ENCODE results near the gene NFIB.

The NFIB gene

GRCh38 chr9:14094491-14094890 lies 219.4 kb downstream of the NFIB start:
- Mint-ChIP-seq H3K4me3 (no peak overlapping the region), H3K4me1 (no peaks in the 10 kb centered on the region), H3K9me3 (no peaks in the 10 kb centered on the region), H3K36me3 (no peaks in the 10 kb centered on the region), H3K27ac (no peak overlapping the region)
- DNase-seq (ENCODE audit: low spot score in 2 of 2), result no peak
- ATAC-seq, result no peak

- Mint-ChIP-seq H3K27ac (no peak overlapping the region), H3K9me3 (no peaks in the 10 kb centered on the region), H3K4me1 (no peaks in the 10 kb centered on the region), H3K4me3 (no peak overlapping the region), H3K36me3 (no peaks in the 10 kb centered on the region)
- DNase-seq (ENCODE audit: low spot score in 2 of 2) (no peak), ATAC-seq (no peak)
Measured at GRCh38 chr9:14092344-14092743, 221.6 kb downstream of the NFIB start.

GRCh38 chr9:14089051-14089803 lies 224.7 kb downstream of the NFIB start:
- no peak overlapping the region for H3K27ac Mint-ChIP-seq
- no peak for DNase-seq (ENCODE audit: low spot score in 2 of 2)
- no peak for ATAC-seq
- H3K4me3 Mint-ChIP-seq, result no peak overlapping the region
- H3K9me3 Mint-ChIP-seq, result no peaks in the 10 kb centered on the region
- H3K4me1 Mint-ChIP-seq, result no peaks in the 10 kb centered on the region
- no peaks in the 10 kb centered on the region for H3K36me3 Mint-ChIP-seq

DNA sequence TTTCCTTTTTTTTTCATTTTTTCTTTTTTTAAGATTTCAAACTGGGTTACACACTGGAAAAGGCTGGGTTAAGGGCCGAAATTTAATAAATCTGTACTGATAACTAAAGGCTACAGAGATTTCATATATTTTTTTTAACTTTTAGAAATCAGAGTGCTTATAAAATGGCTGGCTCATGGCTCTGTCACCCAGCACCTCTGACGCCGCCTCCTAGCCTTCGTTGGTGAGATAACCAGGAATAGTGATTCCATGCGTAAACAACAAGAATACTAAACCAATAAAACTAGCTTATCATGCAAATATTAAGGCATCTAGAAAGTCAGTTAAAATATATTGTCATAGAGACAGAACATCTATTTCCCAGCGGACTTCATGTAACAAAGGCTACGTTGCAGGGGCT lies 226.4 kb downstream of the NFIB start:
- Mint-ChIP-seq H3K27ac (no peak overlapping the region), H3K4me3 (no peak overlapping the region), H3K36me3 (no peaks in the 10 kb centered on the region), H3K9me3 (no peaks in the 10 kb centered on the region), H3K4me1 (no peaks in the 10 kb centered on the region)
- ATAC-seq (no peak), DNase-seq (ENCODE audit: low spot score in 2 of 2) (no peak)

DNA sequence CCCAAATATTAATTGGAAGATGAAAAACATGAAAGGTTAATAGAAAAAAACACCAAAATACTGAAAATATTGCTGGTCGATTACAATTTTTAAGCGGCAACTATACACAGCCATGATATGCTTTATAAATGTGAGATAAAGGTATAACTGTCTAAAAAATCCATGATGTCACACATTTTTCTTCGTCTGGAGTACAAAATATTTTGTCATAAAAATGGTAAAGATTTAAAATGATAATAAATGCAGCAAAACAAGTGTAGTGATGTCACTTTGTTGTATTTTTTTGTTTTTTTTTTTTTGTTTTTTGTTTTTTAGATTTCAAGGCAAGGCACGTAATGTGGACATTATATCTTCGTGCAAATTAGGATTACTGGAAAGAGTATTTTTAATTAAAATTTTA lies 227.4 kb downstream of the NFIB start:
- Mint-ChIP-seq H3K9me3 (no peaks in the 10 kb centered on the region), H3K36me3 (no peaks in the 10 kb centered on the region), H3K27ac (no peak overlapping the region), H3K4me3 (no peak overlapping the region), H3K4me1 (no peaks in the 10 kb centered on the region)
- DNase-seq (ENCODE audit: low spot score in 2 of 2) (no peak), ATAC-seq (no peak)

- H3K4me3 Mint-ChIP-seq, result no peak overlapping the region
- no peak overlapping the region for H3K27ac Mint-ChIP-seq
- ATAC-seq (no peak), DNase-seq (ENCODE audit: low spot score in 2 of 2) (no peak)
- no peaks in the 10 kb centered on the region for H3K9me3 Mint-ChIP-seq
- no peaks in the 10 kb centered on the region for H3K36me3 Mint-ChIP-seq
- H3K4me1 Mint-ChIP-seq, result no peaks in the 10 kb centered on the region
Measured at GRCh38 chr9:14085810-14086209, 228.1 kb downstream of the NFIB start.

- H3K4me1 Mint-ChIP-seq, result no peaks in the 10 kb centered on the region
Measured at GRCh38 chr9:14084867-14085266, 229.1 kb downstream of the NFIB start.

DNA sequence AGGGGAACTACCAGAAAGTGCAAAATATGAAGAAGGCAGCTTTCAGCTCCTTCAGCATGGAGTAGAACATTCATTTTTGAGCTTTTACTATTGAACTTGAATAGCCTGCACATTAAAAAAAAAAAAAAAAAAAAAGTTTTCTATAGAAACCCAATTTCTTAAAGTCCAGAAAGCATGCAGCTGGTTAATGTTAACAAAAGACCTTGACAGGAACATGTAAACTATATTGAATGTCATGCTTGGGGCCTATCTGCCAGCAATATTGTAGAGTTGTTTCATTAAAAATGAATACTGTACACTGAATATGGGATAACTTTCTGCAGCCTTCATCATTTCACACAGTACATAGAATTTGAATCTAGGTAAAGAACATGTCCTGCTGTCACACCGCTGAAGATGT lies 230.6 kb downstream of the NFIB start:
- ATAC-seq (no peak), DNase-seq (ENCODE audit: low spot score in 2 of 2) (no peak)
- no peaks in the 10 kb centered on the region for H3K9me3 Mint-ChIP-seq
- no peak overlapping the region for H3K27ac Mint-ChIP-seq
- no peaks in the 10 kb centered on the region for H3K36me3 Mint-ChIP-seq
- no peak overlapping the region for H3K4me3 Mint-ChIP-seq
- H3K4me1 Mint-ChIP-seq, result no peaks in the 10 kb centered on the region

More at GRCh38 chr9:14084867-14085266, 229.1 kb downstream of the NFIB start:
- Mint-ChIP-seq H3K36me3 (no peaks in the 10 kb centered on the region), H3K27ac (no peak overlapping the region), H3K9me3 (no peaks in the 10 kb centered on the region), H3K4me3 (no peak overlapping the region)
- no peak for DNase-seq (ENCODE audit: low spot score in 2 of 2)
- no peak for ATAC-seq

DNA sequence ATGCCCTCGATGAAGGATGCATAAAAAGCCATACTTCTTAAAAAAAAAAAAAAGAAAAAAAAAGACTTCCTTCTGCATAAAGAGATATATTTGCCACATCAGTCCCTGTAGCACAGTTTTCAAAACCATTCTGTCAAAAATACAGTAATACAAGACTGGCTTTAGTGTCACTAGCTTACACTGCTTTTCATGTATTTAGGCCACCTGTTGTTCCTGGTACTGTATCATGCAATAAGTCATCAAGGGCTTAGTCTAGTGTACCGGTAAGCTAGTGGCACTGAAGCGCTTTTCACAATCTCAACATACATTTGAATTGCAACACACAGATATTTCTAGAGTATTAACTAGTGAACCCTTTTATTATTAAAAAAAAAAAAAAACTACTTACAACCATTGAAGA lies 231.2 kb downstream of the NFIB start:
- DNase-seq (ENCODE audit: low spot score in 2 of 2) (no peak), ATAC-seq (no peak)
- Mint-ChIP-seq H3K36me3 (no peaks in the 10 kb centered on the region), H3K4me3 (no peak overlapping the region), H3K27ac (no peak overlapping the region), H3K9me3 (no peaks in the 10 kb centered on the region), H3K4me1 (no peaks in the 10 kb centered on the region)

DNA sequence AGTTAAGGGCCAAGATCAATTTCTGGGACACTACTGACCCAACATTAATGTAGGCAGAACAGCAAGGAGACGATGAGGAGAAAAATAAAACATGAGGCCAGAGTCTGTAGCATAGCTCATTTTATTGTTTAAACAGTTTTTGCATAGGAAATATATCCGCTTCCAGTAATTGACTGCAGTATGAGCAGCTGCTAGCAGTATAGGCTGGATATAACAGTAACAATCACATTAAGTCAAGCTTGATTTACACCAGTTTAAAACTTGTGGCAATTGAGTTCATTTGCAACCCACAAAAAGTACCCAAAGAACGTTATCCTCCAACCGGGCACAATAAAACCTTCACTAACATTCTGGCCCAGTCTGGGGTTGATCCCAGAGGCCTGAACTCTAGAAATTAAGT lies 232.2 kb downstream of the NFIB start:
- no peak for DNase-seq (ENCODE audit: low spot score in 2 of 2)
- Mint-ChIP-seq H3K4me3 (no peak overlapping the region), H3K4me1 (no peaks in the 10 kb centered on the region), H3K27ac (no peak overlapping the region), H3K36me3 (no peaks in the 10 kb centered on the region), H3K9me3 (no peaks in the 10 kb centered on the region)
- no peak for ATAC-seq

- Mint-ChIP-seq H3K27ac (no peak overlapping the region), H3K4me3 (no peak overlapping the region), H3K9me3 (no peaks in the 10 kb centered on the region), H3K4me1 (no peaks in the 10 kb centered on the region), H3K36me3 (no peaks in the 10 kb centered on the region)
- no peak for DNase-seq (ENCODE audit: low spot score in 2 of 2)
- ATAC-seq, result peak; percentile 46
Measured at GRCh38 chr9:14080959-14081542, 232.9 kb downstream of the NFIB start.

- no peaks in the 10 kb centered on the region for H3K36me3 Mint-ChIP-seq
Measured at GRCh38 chr9:14079440-14079839, 234.5 kb downstream of the NFIB start.

DNA sequence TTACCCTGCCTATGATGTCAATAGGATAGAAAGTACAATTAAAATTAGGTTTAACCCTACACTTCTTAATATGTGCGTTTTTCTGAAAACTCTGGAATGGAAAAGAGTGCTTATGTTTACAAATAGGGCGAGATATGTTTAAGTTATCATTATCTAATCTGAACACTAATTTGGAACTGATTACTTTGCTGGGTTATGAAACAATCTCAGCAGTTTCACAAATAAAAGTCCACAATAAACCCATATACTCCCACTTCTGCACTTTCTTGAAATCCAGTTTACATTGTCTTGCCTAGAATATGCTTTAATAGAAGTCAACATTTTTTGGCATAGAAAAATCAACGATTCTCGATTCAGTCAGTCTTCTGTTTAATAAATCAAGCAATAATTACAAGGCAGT lies 236.3 kb downstream of the NFIB start:
- ATAC-seq (no peak), DNase-seq (ENCODE audit: low spot score in 2 of 2) (no peak)
- Mint-ChIP-seq H3K4me3 (no peak overlapping the region), H3K27ac (no peak overlapping the region), H3K4me1 (no peaks in the 10 kb centered on the region), H3K9me3 (no peaks in the 10 kb centered on the region), H3K36me3 (no peaks in the 10 kb centered on the region)

More at GRCh38 chr9:14079440-14079839, 234.5 kb downstream of the NFIB start:
- DNase-seq (ENCODE audit: low spot score in 2 of 2) (no peak), ATAC-seq (no peak)
- Mint-ChIP-seq H3K9me3 (no peaks in the 10 kb centered on the region), H3K4me1 (no peaks in the 10 kb centered on the region), H3K4me3 (no peak overlapping the region), H3K27ac (no peak overlapping the region)

DNA sequence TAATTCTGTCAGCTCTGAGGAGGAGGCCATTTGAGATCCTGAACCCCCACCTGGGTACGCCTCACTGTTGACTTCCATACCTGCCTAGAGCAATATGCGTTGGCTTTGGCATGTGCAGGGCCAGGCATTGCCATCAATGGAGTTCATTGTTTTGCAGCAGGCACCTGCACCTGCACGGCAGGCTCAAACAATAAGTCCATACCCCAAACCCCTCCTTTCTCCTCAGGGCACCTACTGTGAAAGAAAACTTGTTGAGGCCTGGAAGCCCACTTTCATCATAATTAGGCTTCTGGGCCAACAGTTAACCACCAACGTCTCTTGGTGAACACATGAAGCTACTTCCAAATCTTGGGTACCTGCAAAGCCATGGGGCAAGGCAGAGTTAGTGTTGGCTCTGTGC lies 238.7 kb downstream of the NFIB start:
- Mint-ChIP-seq H3K36me3 (no peaks in the 10 kb centered on the region), H3K27ac (no peak overlapping the region), H3K4me1 (no peaks in the 10 kb centered on the region), H3K9me3 (peaks cover 3% of the 10 kb centered on the region), H3K4me3 (no peak overlapping the region)
- no peak for ATAC-seq
- DNase-seq (ENCODE audit: low spot score in 2 of 2), result no peak

DNA sequence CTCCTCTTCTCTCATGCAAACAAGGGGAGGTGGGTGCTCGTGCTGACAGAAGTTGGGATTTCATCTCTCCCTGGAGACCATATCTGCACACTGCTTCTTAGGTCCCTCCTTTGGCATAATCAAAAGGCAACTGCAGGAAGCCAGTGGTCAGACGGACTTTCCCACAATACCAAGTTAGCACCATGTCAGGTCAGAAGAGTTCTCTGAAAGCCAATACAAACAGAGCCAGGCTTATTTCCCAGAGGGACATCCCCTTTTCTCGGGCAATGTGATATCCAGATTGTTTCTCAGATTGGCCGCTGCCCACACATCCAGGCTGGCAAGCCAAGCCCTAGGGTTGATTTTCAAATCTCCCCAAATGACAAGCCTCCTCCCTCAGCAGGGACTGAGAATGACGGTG lies 241.1 kb downstream of the NFIB start:
- H3K27ac Mint-ChIP-seq, result no peak overlapping the region
- H3K9me3 Mint-ChIP-seq, result peaks cover 6% of the 10 kb centered on the region
- no peak for ATAC-seq
- no peak overlapping the region for H3K4me3 Mint-ChIP-seq
- no peaks in the 10 kb centered on the region for H3K4me1 Mint-ChIP-seq
- no peak for DNase-seq (ENCODE audit: low spot score in 2 of 2)
- H3K36me3 Mint-ChIP-seq, result no peaks in the 10 kb centered on the region

GRCh38 chr9:14071484-14071883 lies 242.5 kb downstream of the NFIB start:
- DNase-seq (ENCODE audit: low spot score in 2 of 2) (no peak), ATAC-seq (no peak)
- no peak overlapping the region for H3K4me3 Mint-ChIP-seq
- peaks cover 6% of the 10 kb centered on the region for H3K9me3 Mint-ChIP-seq
- no peaks in the 10 kb centered on the region for H3K36me3 Mint-ChIP-seq
- H3K27ac Mint-ChIP-seq, result no peak overlapping the region
- H3K4me1 Mint-ChIP-seq, result no peaks in the 10 kb centered on the region
